ENCODE measurements around the gene PRKAR1B. TPM values are rescaled to one million over a fixed set of nuclear protein-coding genes. Genes with fewer than 3 reads are reported as not detected.
A peak's percentile ranks its signal among the peaks of the same experiment; 100 is the strongest.

PRKAR1B gene
- total and polyA plus RNA-seq, 8 donors: 4.5 to 45.8 (median 11.1) TPM

DNA sequence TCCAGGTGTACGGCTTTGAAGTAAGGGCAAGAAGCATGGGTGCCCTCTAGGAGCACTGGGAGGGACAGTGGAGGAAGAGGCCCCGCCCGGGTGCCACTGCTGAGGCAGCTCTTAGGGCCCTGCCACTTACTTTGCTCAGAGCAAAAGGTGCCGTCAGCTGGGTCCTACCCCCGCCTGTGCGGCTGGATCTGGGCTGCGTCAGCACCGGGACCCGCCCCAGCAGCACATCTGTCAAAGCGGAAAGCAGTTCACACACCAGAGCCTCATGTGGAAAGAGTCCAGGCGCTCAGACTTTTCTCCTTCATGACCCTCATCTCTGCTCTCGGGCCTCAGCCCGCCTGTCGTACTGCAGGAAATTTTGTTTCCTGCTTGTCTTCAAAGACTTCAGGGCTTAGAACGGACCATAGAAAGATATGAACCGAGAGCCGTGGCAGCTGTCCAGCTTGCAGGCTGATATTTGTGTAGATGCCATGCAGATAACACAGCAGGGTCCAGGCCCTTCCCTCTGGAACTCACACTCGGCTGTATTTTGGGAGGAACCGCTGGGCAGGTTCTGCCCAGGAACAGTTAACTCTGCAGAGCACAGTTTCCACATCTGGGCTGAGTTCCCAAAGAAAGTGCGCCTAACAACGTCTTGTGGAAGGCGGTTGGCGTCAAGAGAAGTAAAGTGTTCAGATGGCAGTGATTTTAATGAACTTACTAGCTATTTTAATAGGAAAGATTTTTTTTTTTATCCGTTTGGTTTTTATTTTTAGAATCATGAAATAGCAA, 44.3 kb upstream of the PRKAR1B start:
- Histone ChIP-seq H3K4me3 (no peak overlapping the region), H3K36me3 (peaks cover 0 to 68% (median 50%) of the 10 kb centered on the region in 4 donors), H3K9me3 (no peaks in the 10 kb centered on the region), H3K27me3 (no peaks in the 10 kb centered on the region), H3K27ac (peak overlapping the region; percentile 48 to 90 (median 80)), H3K4me1 (peaks cover 22 to 47% (median 30%) of the 10 kb centered on the region in 4 donors)
- 19 to 30% (median 26%) methylated on average over 19 to 24 of the region's 24 CpGs for WGBS, 5 donors
- intact Hi-C loops (cut with DNase I; ENCODE audit: low total_unique reads): loop anchor here (10.0 kb wide), 1 partner anchor 447 kb away; no protein-coding TSS in a partner anchor
- TF ChIP-seq CTCF (IDR thresholded peaks at IDR 0.05) (no peak), POLR2AphosphoS5 (IDR thresholded peaks at IDR 0.05) (peak; percentile 36 to 86 (median 50))
- peak; percentile 60 to 92 for DNase-seq

DNA sequence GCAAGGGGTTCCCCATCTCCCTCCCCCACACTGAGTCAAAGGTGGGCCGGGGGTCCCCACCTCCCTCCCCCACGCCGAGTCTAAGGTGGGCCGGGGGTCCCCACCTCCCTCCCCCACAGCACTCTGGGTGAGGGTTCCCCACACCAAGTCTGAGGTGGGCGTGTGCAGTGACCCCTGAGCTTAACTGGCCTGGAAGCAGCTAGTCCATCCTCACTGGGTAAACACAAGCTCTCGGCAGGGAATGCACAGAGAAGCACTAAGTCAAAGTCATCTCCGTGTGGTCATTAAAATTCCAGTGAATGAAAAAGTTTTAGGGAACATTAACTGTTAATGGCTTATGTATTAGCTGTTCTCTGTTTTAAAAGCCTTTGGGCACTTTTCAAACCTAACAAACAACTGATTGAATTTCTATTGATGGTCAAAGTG, 43.7 kb upstream of the PRKAR1B start:
- H3K4me3 ChIP-seq: no peak overlapping the region
- 43 to 62% (median 52%) methylated on average over 7 of the region's 7 CpGs for WGBS, 5 donors
- peaks cover 22 to 47% (median 30%) of the 10 kb centered on the region in 4 donors for H3K4me1 ChIP-seq
- no peaks in the 10 kb centered on the region for H3K9me3 ChIP-seq
- intact Hi-C loops (cut with DNase I; ENCODE audit: low total_unique reads): loop anchor here (10.0 kb wide), 1 partner anchor 446 kb away; no protein-coding TSS in a partner anchor
- H3K27me3 ChIP-seq: no peaks in the 10 kb centered on the region
- H3K27ac ChIP-seq: peak overlapping the region in 4 of 5 donors; percentile 73 to 90 (median 81)
- peak in 1 of 2 donors; percentile 55 for DNase-seq
- no peak for TF ChIP-seq CTCF (IDR thresholded peaks at IDR 0.05)
- no peak for TF ChIP-seq POLR2AphosphoS5 (IDR thresholded peaks at IDR 0.05)
- TF ChIP-seq POLR2A (IDR thresholded peaks at IDR 0.05): no peak
- TF ChIP-seq EP300 (IDR thresholded peaks at IDR 0.05): no peak
- peaks cover 4 to 68% (median 50%) of the 10 kb centered on the region in 4 donors for H3K36me3 ChIP-seq

DNA sequence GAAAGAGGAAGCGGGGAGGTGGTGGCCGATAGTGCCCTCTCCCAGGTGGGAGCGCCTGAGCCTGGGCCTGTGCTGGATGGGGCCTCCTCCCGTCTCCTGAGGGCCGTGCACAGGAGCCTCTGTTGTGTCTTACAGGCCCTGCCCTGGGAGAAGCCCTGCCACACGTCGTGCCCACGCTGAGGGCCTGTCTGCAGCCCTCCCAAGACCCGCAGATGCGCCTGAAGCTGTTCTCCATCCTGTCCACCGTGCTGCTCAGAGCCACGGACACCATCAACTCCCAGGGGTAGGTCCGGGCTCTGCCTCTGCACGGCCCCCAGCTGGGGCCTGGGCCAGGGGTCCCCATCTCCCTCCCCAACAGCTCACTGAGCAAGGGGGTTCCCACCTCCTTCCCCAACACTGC, 43.3 kb upstream of the PRKAR1B start:
- WGBS, 5 donors: 88 to 97% (median 93%) methylated on average over 8 to 14 of the region's 14 CpGs
- H3K27me3 ChIP-seq: no peaks in the 10 kb centered on the region
- no peak for TF ChIP-seq CTCF (IDR thresholded peaks at IDR 0.05)
- TF ChIP-seq POLR2A (IDR thresholded peaks at IDR 0.05): no peak
- no peak for TF ChIP-seq EP300 (IDR thresholded peaks at IDR 0.05)
- no peak for TF ChIP-seq POLR2AphosphoS5 (IDR thresholded peaks at IDR 0.05)
- H3K36me3 ChIP-seq: peaks cover 8 to 68% (median 50%) of the 10 kb centered on the region in 4 donors
- peaks cover 22 to 47% (median 30%) of the 10 kb centered on the region in 4 donors for H3K4me1 ChIP-seq
- H3K9me3 ChIP-seq: no peaks in the 10 kb centered on the region
- intact Hi-C loops (cut with DNase I; ENCODE audit: low total_unique reads): loop anchor here (10.0 kb wide), 1 partner anchor 446 kb away; no protein-coding TSS in a partner anchor
- DNase-seq: no peak
- no peak overlapping the region for H3K4me3 ChIP-seq
- H3K27ac ChIP-seq: peak overlapping the region in 4 of 5 donors; percentile 73 to 90 (median 81)

DNA sequence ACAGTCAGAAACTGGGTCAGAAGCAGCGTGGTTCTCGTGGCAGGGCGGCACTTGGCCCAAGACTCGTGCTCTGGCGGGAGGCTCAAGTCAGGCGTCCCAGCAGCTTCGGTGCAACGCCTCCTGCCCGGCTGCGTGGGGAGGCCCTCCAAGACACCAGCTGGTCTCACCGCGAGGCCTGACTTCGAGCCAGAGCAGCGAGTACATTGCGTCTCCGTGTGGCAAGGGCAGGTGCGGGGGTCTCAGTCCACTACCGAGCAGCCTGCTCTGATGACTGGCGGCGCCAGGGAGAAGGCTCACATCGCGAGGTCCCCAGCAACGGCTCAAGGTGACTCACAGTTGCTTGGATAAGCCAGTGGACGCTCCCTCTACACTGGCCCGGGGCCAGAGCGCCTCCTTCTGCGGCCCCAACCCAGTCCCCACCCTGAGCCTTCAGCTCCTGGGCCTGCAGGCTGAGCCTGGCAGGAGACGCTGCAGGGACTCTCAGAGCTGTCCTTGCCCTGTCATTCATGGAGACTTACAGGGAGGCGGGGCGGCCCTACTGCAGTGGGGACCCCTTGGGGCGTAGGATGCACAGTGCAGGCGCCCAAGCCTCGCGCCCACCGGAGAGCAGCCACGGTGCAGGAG, 41.9 kb upstream of the PRKAR1B start:
- peaks cover 22 to 43% (median 30%) of the 10 kb centered on the region in 4 donors for H3K4me1 ChIP-seq

More for the DNA sequence above, 41.9 kb upstream of the PRKAR1B start:
- intact Hi-C loops (cut with DNase I; ENCODE audit: low total_unique reads): no loop called here
- Histone ChIP-seq H3K27me3 (no peaks in the 10 kb centered on the region), H3K27ac (peak overlapping the region in 4 of 5 donors; percentile 8 to 90 (median 30)), H3K9me3 (no peaks in the 10 kb centered on the region), H3K36me3 (peaks cover 20 to 72% (median 53%) of the 10 kb centered on the region in 4 donors), H3K4me3 (no peak overlapping the region)
- peak; percentile 53 to 78 for DNase-seq
- TF ChIP-seq POLR2AphosphoS5 (IDR thresholded peaks at IDR 0.05) (peak in 1 of 3 donors; percentile 26), EP300 (IDR thresholded peaks at IDR 0.05) (no peak)
- 69 to 78% (median 72%) methylated on average over 28 to 36 of the region's 36 CpGs for WGBS, 5 donors

All from stomach (tissue), 9 donors.